ENCODE data around the gene APOA5.

DNA sequence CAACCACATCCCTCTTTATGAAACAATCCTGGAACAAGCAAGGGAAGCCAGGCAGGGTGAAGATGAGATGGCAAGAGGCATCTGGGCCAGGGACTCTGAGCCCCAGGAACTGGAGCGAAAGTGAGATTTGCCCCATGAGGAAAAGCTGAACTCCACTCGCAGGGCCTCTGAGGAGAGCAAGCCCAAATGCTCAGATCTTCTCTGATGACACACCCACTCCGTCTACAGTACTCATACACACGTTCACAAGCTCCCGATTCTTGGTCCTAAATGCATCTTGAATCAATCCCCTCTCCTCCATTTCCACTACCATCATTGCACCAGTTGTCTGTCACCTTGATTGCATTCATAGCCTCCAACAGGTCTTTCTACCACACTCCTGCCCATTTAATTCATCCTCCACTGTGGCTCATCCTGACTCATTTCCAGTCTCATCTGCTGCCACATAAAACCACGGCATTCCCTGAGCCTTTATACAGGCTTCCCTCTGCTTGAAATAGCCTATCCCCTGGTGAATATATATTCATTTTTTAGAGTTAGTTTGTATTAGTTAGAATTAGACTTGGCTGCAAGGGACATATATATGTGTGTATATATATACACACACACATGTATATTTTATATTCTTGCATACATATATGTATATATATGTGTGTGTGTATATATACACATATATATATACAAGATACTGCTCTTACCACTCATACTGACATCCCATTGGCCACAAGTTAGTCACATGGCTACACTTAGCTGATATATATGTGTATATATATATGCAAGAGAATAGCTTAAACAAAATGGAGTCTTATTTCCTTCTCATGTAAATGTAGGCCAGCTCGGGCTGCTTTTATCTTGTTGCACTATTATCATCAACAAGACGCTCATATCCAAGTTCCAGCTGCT lies 1.4 kb upstream of the APOA5 start:
- TF ChIP-seq, protein P1, sequence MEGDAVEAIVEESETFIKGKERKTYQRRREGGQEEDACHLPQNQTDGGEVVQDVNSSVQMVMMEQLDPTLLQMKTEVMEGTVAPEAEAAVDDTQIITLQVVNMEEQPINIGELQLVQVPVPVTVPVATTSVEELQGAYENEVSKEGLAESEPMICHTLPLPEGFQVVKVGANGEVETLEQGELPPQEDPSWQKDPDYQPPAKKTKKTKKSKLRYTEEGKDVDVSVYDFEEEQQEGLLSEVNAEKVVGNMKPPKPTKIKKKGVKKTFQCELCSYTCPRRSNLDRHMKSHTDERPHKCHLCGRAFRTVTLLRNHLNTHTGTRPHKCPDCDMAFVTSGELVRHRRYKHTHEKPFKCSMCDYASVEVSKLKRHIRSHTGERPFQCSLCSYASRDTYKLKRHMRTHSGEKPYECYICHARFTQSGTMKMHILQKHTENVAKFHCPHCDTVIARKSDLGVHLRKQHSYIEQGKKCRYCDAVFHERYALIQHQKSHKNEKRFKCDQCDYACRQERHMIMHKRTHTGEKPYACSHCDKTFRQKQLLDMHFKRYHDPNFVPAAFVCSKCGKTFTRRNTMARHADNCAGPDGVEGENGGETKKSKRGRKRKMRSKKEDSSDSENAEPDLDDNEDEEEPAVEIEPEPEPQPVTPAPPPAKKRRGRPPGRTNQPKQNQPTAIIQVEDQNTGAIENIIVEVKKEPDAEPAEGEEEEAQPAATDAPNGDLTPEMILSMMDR (IDR thresholded peaks at IDR 0.05) = no peak
- TF ChIP-seq POLR2A (IDR thresholded peaks at IDR 0.05) (no peak), POLR2AphosphoS5 (IDR thresholded peaks at IDR 0.05) (no peak), EP300 (IDR thresholded peaks at IDR 0.05) (no peak)
